SK-N-MC (cell line): ENCODE data around the gene PKDREJ.

Experiments
- DNase-seq: peaks from one replicate; pipeline ENCODE4 v3.0.0-alpha.2; 2011; ENCODE audit warnings: low read depth, low spot score
- H3K27ac ChIP-seq: fragments of 200-600 bp; sonication (generic); 2 replicates; pipeline ENCODE4 v1.5.1; 2016; ENCODE audit warnings: mixed run types
- H3K36me3 ChIP-seq: fragments of 200-600 bp; sonication (generic); 2 replicates; pipeline ENCODE4 v1.6.1; 2017; ENCODE audit warnings: antibody characterized with exemption, low read length, mixed read lengths; ENCODE audit not compliant: insufficient read depth
- H3K4me3 ChIP-seq: fragments of 200-600 bp; sonication (generic); 2 replicates; pipeline ENCODE4 v1.5.1; 2016
- H3K9ac ChIP-seq: fragments of 200-600 bp; sonication (generic); 2 replicates; pipeline ENCODE4 v1.8.0; 2017; ENCODE audit warnings: mixed run types, mixed read lengths; ENCODE audit not compliant: insufficient read length
- H3K9me3 ChIP-seq: fragments of 200-600 bp; sonication (generic); 2 replicates; pipeline ENCODE4 v1.6.1; 2017; ENCODE audit warnings: low read depth, mild to moderate bottlenecking, antibody characterized with exemption, low read length, moderate library complexity, mixed read lengths
- EZH2 ChIP-seq: fragments of 200-600 bp; sonication (generic); IDR thresholded peaks from one replicate; pipeline ENCODE4 v1.6.1; 2017; ENCODE audit warnings: antibody characterized with exemption
- FOXP2 ChIP-seq: optimal IDR thresholded peaks from 2 replicates; pipeline ENCODE3; 2011; ENCODE audit warnings: mild to moderate bottlenecking, moderate library complexity; ENCODE audit not compliant: insufficient read depth; ENCODE audit errors: extremely low read length, control extremely low read depth
- POLR2AphosphoS5 ChIP-seq: IDR thresholded peaks from 2 replicates; pipeline ENCODE4 v1.6.1; 2012; ENCODE audit warnings: mild to moderate bottlenecking, low read depth, low read length, borderline replicate concordance

The PKDREJ gene

GRCh38 chr22:46212195-46212594, 50.9 kb downstream of the PKDREJ start:
- Histone ChIP-seq H3K9me3 (no peaks in the 10 kb centered on the region), H3K9ac (no peak overlapping the region), H3K4me3 (no peak overlapping the region), H3K27ac (no peak overlapping the region), H3K36me3 (no peaks in the 10 kb centered on the region)
- TF ChIP-seq POLR2AphosphoS5 (no peak), FOXP2 (no peak), EZH2 (no peak)
- DNase-seq: no peak

DNA sequence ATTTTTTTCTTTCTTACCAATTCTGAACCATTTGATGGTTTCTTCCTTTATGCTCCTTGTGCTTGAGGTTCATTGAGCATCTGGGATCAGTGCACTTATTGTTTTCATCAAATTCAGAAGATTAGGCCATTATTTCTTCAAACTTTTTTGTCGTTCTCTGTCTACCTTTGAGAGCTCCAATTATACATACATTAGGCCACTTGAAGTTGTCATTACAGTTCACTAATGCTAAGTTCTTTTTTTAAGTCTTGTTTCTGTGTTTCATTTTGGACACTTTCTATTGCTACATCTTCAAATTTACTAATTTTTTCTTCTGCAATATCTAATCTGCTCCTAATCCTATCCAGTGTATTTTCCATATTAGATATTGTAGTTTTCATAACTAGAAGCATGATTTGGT, 53.9 kb downstream of the PKDREJ start:
- Histone ChIP-seq H3K27ac (no peak overlapping the region), H3K4me3 (no peak overlapping the region), H3K36me3 (no peaks in the 10 kb centered on the region), H3K9ac (no peak overlapping the region), H3K9me3 (no peaks in the 10 kb centered on the region)
- DNase-seq: no peak
- TF ChIP-seq EZH2 (no peak), POLR2AphosphoS5 (no peak), FOXP2 (no peak)
